ENCODE data around the gene CTBS.
"Not testable (repeated sequence)": the region's sequence is repeated elsewhere in the genome, so short reads cannot be mapped to it uniquely, and the experiment has no call there.

The CTBS gene

GRCh38 chr1:84605157-84605556 is 30.9 kb upstream of the CTBS start:
- peaks cover 12% of the 10 kb centered on the region for H3K9me3 ChIP-seq (ENCODE audit: control insufficient read depth, insufficient read depth, low read length)
- H3K9ac ChIP-seq (ENCODE audit: low read depth, low read length): no peak overlapping the region
- no peaks in the 10 kb centered on the region for H3K36me3 ChIP-seq (ENCODE audit: control insufficient read depth, insufficient read depth, low read length)
- no peak overlapping the region for H3K4me3 ChIP-seq (ENCODE audit: low read depth, low read length)
- H3K27me3 ChIP-seq (ENCODE audit: control insufficient read depth, insufficient read depth, low read length): no peaks in the 10 kb centered on the region
- no peaks in the 10 kb centered on the region for H3K4me1 ChIP-seq (ENCODE audit: control insufficient read depth, insufficient read depth, low read length)

GRCh38 chr1:84603941-84604830 is 29.9 kb upstream of the CTBS start:
- Histone ChIP-seq H3K4me1 (ENCODE audit: control insufficient read depth, insufficient read depth, low read length) (no peaks in the 10 kb centered on the region), H3K9me3 (ENCODE audit: control insufficient read depth, insufficient read depth, low read length) (peaks cover 12% of the 10 kb centered on the region), H3K36me3 (ENCODE audit: control insufficient read depth, insufficient read depth, low read length) (no peaks in the 10 kb centered on the region), H3K9ac (ENCODE audit: low read depth, low read length) (no peak overlapping the region), H3K27me3 (ENCODE audit: control insufficient read depth, insufficient read depth, low read length) (no peaks in the 10 kb centered on the region), H3K4me3 (ENCODE audit: low read depth, low read length) (no peak overlapping the region)

- H3K4me3 ChIP-seq (ENCODE audit: low read depth, low read length): no peak overlapping the region
- no peaks in the 10 kb centered on the region for H3K27me3 ChIP-seq (ENCODE audit: control insufficient read depth, insufficient read depth, low read length)
- H3K36me3 ChIP-seq (ENCODE audit: control insufficient read depth, insufficient read depth, low read length): no peaks in the 10 kb centered on the region
These were observed 29.0 kb upstream of the CTBS start for GRCh38 chr1:84603223-84603622.

GRCh38 chr1:84600796-84601195 is 26.6 kb upstream of the CTBS start:
- H3K9me3 ChIP-seq (ENCODE audit: control insufficient read depth, insufficient read depth, low read length): peaks cover 11% of the 10 kb centered on the region
- H3K36me3 ChIP-seq (ENCODE audit: control insufficient read depth, insufficient read depth, low read length): no peaks in the 10 kb centered on the region
- no peak overlapping the region for H3K9ac ChIP-seq (ENCODE audit: low read depth, low read length)
- H3K4me1 ChIP-seq (ENCODE audit: control insufficient read depth, insufficient read depth, low read length): no peaks in the 10 kb centered on the region
- no peak overlapping the region for H3K4me3 ChIP-seq (ENCODE audit: low read depth, low read length)
- no peaks in the 10 kb centered on the region for H3K27me3 ChIP-seq (ENCODE audit: control insufficient read depth, insufficient read depth, low read length)

More at GRCh38 chr1:84603223-84603622, 29.0 kb upstream of the CTBS start:
- no peaks in the 10 kb centered on the region for H3K4me1 ChIP-seq (ENCODE audit: control insufficient read depth, insufficient read depth, low read length)
- no peak overlapping the region for H3K9ac ChIP-seq (ENCODE audit: low read depth, low read length)
- H3K9me3 ChIP-seq (ENCODE audit: control insufficient read depth, insufficient read depth, low read length): peaks cover 12% of the 10 kb centered on the region

GRCh38 chr1:84598846-84599741 is 24.9 kb upstream of the CTBS start:
- H3K36me3 ChIP-seq (ENCODE audit: control insufficient read depth, insufficient read depth, low read length): no peaks in the 10 kb centered on the region
- H3K4me3 ChIP-seq (ENCODE audit: low read depth, low read length): no peak overlapping the region
- no peaks in the 10 kb centered on the region for H3K4me1 ChIP-seq (ENCODE audit: control insufficient read depth, insufficient read depth, low read length)
- no peaks in the 10 kb centered on the region for H3K9me3 ChIP-seq (ENCODE audit: control insufficient read depth, insufficient read depth, low read length)
- no peaks in the 10 kb centered on the region for H3K27me3 ChIP-seq (ENCODE audit: control insufficient read depth, insufficient read depth, low read length)
- no peak overlapping the region for H3K9ac ChIP-seq (ENCODE audit: low read depth, low read length)

GRCh38 chr1:84598418-84598817 is 24.2 kb upstream of the CTBS start:
- Histone ChIP-seq H3K9ac (ENCODE audit: low read depth, low read length) (no peak overlapping the region), H3K4me3 (ENCODE audit: low read depth, low read length) (no peak overlapping the region), H3K27me3 (ENCODE audit: control insufficient read depth, insufficient read depth, low read length) (no peaks in the 10 kb centered on the region), H3K4me1 (ENCODE audit: control insufficient read depth, insufficient read depth, low read length) (no peaks in the 10 kb centered on the region), H3K36me3 (ENCODE audit: control insufficient read depth, insufficient read depth, low read length) (no peaks in the 10 kb centered on the region), H3K9me3 (ENCODE audit: control insufficient read depth, insufficient read depth, low read length) (no peaks in the 10 kb centered on the region)

GRCh38 chr1:84597011-84597410 is 22.8 kb upstream of the CTBS start:
- Histone ChIP-seq H3K9ac (ENCODE audit: low read depth, low read length) (no peak overlapping the region), H3K4me1 (ENCODE audit: control insufficient read depth, insufficient read depth, low read length) (no peaks in the 10 kb centered on the region), H3K9me3 (ENCODE audit: control insufficient read depth, insufficient read depth, low read length) (no peaks in the 10 kb centered on the region), H3K27me3 (ENCODE audit: control insufficient read depth, insufficient read depth, low read length) (no peaks in the 10 kb centered on the region), H3K36me3 (ENCODE audit: control insufficient read depth, insufficient read depth, low read length) (no peaks in the 10 kb centered on the region), H3K4me3 (ENCODE audit: low read depth, low read length) (no peak overlapping the region)

- H3K9ac ChIP-seq (ENCODE audit: low read depth, low read length); H3K4me3 ChIP-seq (ENCODE audit: low read depth, low read length); H3K4me1 ChIP-seq (ENCODE audit: control insufficient read depth, insufficient read depth, low read length); H3K27me3 ChIP-seq (ENCODE audit: control insufficient read depth, insufficient read depth, low read length); H3K36me3 ChIP-seq (ENCODE audit: control insufficient read depth, insufficient read depth, low read length); H3K9me3 ChIP-seq (ENCODE audit: control insufficient read depth, insufficient read depth, low read length): not testable (repeated sequence)
These were observed 20.7 kb upstream of the CTBS start for GRCh38 chr1:84594959-84595358.

- no peak overlapping the region for H3K4me3 ChIP-seq (ENCODE audit: low read depth, low read length)
These were observed 12.9 kb upstream of the CTBS start for GRCh38 chr1:84587099-84587498.

GRCh38 chr1:84585803-84586202 is 11.6 kb upstream of the CTBS start:
- Histone ChIP-seq H3K36me3 (ENCODE audit: control insufficient read depth, insufficient read depth, low read length) (no peaks in the 10 kb centered on the region), H3K4me1 (ENCODE audit: control insufficient read depth, insufficient read depth, low read length) (peaks cover 5% of the 10 kb centered on the region), H3K27me3 (ENCODE audit: control insufficient read depth, insufficient read depth, low read length) (no peaks in the 10 kb centered on the region), H3K9me3 (ENCODE audit: control insufficient read depth, insufficient read depth, low read length) (no peaks in the 10 kb centered on the region), H3K4me3 (ENCODE audit: low read depth, low read length) (no peak overlapping the region), H3K9ac (ENCODE audit: low read depth, low read length) (no peak overlapping the region)

More at GRCh38 chr1:84587099-84587498, 12.9 kb upstream of the CTBS start:
- no peaks in the 10 kb centered on the region for H3K36me3 ChIP-seq (ENCODE audit: control insufficient read depth, insufficient read depth, low read length)
- peaks cover 5% of the 10 kb centered on the region for H3K4me1 ChIP-seq (ENCODE audit: control insufficient read depth, insufficient read depth, low read length)
- no peaks in the 10 kb centered on the region for H3K27me3 ChIP-seq (ENCODE audit: control insufficient read depth, insufficient read depth, low read length)
- no peak overlapping the region for H3K9ac ChIP-seq (ENCODE audit: low read depth, low read length)
- H3K9me3 ChIP-seq (ENCODE audit: control insufficient read depth, insufficient read depth, low read length): no peaks in the 10 kb centered on the region

- H3K9ac ChIP-seq (ENCODE audit: low read depth, low read length): no peak overlapping the region
- H3K36me3 ChIP-seq (ENCODE audit: control insufficient read depth, insufficient read depth, low read length): no peaks in the 10 kb centered on the region
- H3K27me3 ChIP-seq (ENCODE audit: control insufficient read depth, insufficient read depth, low read length): no peaks in the 10 kb centered on the region
- H3K4me1 ChIP-seq (ENCODE audit: control insufficient read depth, insufficient read depth, low read length): peaks cover 5% of the 10 kb centered on the region
- no peaks in the 10 kb centered on the region for H3K9me3 ChIP-seq (ENCODE audit: control insufficient read depth, insufficient read depth, low read length)
- H3K4me3 ChIP-seq (ENCODE audit: low read depth, low read length): no peak overlapping the region
These were observed 9.9 kb upstream of the CTBS start for GRCh38 chr1:84584126-84584525.

Data from iPS-15b (cell line).